H54 (cell line): ENCODE data around the gene LAMA2.
A peak's percentile ranks its signal among the peaks of the same experiment; 100 is the strongest.

ENCODE experiments used
- DNase-seq: peaks from one replicate; pipeline ENCODE4 v3.0.0; 2011; ENCODE audit warnings: low spot score, mixed read lengths; ENCODE audit not compliant: insufficient read length
- FAIRE-seq: peaks from 3 replicates; lab custom pipeline; 2011; peaks lifted over from hg19 to GRCh38; lab: Jason Lieb, UNC
- POLR2A ChIP-seq: IDR thresholded peaks from 2 replicates; pipeline ENCODE4 v1.6.1; 2011; ENCODE audit warnings: low read depth, mild to moderate bottlenecking, low read length

LAMA2 gene

GRCh38 chr6:129475477-129476247, 592.7 kb downstream of the LAMA2 start:
- no peak for DNase-seq
- no peak for TF ChIP-seq POLR2A
- FAIRE-seq = no peak

- TF ChIP-seq POLR2A = no peak
- no peak for DNase-seq
- FAIRE-seq = no peak
Observed at GRCh38 chr6:129476248-129476564, 593.3 kb downstream of the LAMA2 start.

- no peak for DNase-seq
- FAIRE-seq = no peak
- TF ChIP-seq POLR2A = no peak
Observed at GRCh38 chr6:129476810-129477209, 593.9 kb downstream of the LAMA2 start.

GRCh38 chr6:129478379-129478778, 595.4 kb downstream of the LAMA2 start:
- DNase-seq = no peak
- no peak for TF ChIP-seq POLR2A
- no peak for FAIRE-seq

- FAIRE-seq (no peak), DNase-seq (no peak)
Observed at GRCh38 chr6:129481706-129482105, 598.8 kb downstream of the LAMA2 start.

GRCh38 chr6:129485746-129486145, 602.8 kb downstream of the LAMA2 start:
- FAIRE-seq = no peak
- no peak for TF ChIP-seq POLR2A
- DNase-seq = no peak

More at GRCh38 chr6:129481706-129482105, 598.8 kb downstream of the LAMA2 start:
- TF ChIP-seq POLR2A = no peak

GRCh38 chr6:129486327-129486726, 603.4 kb downstream of the LAMA2 start:
- TF ChIP-seq POLR2A = no peak
- no peak for DNase-seq
- FAIRE-seq = no peak

GRCh38 chr6:129488313-129488712, 605.4 kb downstream of the LAMA2 start:
- no peak for FAIRE-seq
- DNase-seq = no peak
- no peak for TF ChIP-seq POLR2A

GRCh38 chr6:129489215-129489765, 606.4 kb downstream of the LAMA2 start:
- DNase-seq (no peak), FAIRE-seq (no peak)
- TF ChIP-seq POLR2A = no peak

GRCh38 chr6:129490521-129491255, 607.8 kb downstream of the LAMA2 start:
- FAIRE-seq (peak; percentile 94), DNase-seq (peak; percentile 12)
- TF ChIP-seq POLR2A = no peak

- no peak for DNase-seq
- FAIRE-seq = no peak
- TF ChIP-seq POLR2A = no peak
Observed at GRCh38 chr6:129491436-129491835, 608.5 kb downstream of the LAMA2 start.

GRCh38 chr6:129492260-129492659, 609.3 kb downstream of the LAMA2 start:
- TF ChIP-seq POLR2A = no peak
- FAIRE-seq (no peak), DNase-seq (no peak)

GRCh38 chr6:129493354-129493902, 610.5 kb downstream of the LAMA2 start:
- DNase-seq (no peak), FAIRE-seq (no peak)
- no peak for TF ChIP-seq POLR2A

GRCh38 chr6:129494099-129494498, 611.2 kb downstream of the LAMA2 start:
- DNase-seq (no peak), FAIRE-seq (no peak)
- no peak for TF ChIP-seq POLR2A
